GM12874 (cell line): ENCODE measurements around the gene UBR3.

Experiments
- CTCF ChIP-seq: IDR thresholded peaks from 2 replicates; pipeline ENCODE4 v1.5.1; 2011; ENCODE audit warnings: low read depth, mild to moderate bottlenecking, control low read depth, low read length, moderate library complexity; ENCODE audit not compliant: insufficient read depth

Gene UBR3

GRCh38 chr2:169796441-169796840 lies 30.8 kb upstream of the UBR3 start:
- no peak for TF ChIP-seq CTCF

- no peak for TF ChIP-seq CTCF
These were observed 29.7 kb upstream of the UBR3 start for GRCh38 chr2:169797601-169798000.

GRCh38 chr2:169798397-169798717 lies 28.9 kb upstream of the UBR3 start:
- TF ChIP-seq CTCF, result no peak

- no peak for TF ChIP-seq CTCF
These were observed 28.3 kb upstream of the UBR3 start, which contains the start of gene SSB for GRCh38 chr2:169798718-169799592. TSS of gene SSB (plus strand) at chr2:169798871. CDS start at chr2:169800961, 2,090 bp downstream.

- no peak for TF ChIP-seq CTCF
These were observed 23.8 kb upstream of the UBR3 start for GRCh38 chr2:169803480-169803879.

- TF ChIP-seq CTCF, result no peak
These were observed 20.7 kb upstream of the UBR3 start for GRCh38 chr2:169806586-169806985.

- no peak for TF ChIP-seq CTCF
These were observed 19.0 kb upstream of the UBR3 start for GRCh38 chr2:169808221-169808620.

- no peak for TF ChIP-seq CTCF
These were observed 11.4 kb upstream of the UBR3 start for GRCh38 chr2:169815849-169816248.
